Stimulated activated CD4-positive, alpha-beta T cell treated with anti-CD3 and anti-CD28 coated beads, Interleukin-12 subunit alpha, Interleukin-12 subunit beta, amount 100 ng/mL, for 48 hours (primary cell): Measurements from ENCODE around the gene HERC4.
"Not testable (repeated sequence)": the region's sequence is repeated elsewhere in the genome, so short reads cannot be mapped to it uniquely, and the experiment has no call there.

Experiments
- DNase-seq, 3 donors: peaks; one replicate each; pipeline ENCODE4 v3.0.0-alpha.2; 2020; ENCODE audit warnings: low read depth in 2 of 3, low spot score in 1 of 3

Gene HERC4

DNA sequence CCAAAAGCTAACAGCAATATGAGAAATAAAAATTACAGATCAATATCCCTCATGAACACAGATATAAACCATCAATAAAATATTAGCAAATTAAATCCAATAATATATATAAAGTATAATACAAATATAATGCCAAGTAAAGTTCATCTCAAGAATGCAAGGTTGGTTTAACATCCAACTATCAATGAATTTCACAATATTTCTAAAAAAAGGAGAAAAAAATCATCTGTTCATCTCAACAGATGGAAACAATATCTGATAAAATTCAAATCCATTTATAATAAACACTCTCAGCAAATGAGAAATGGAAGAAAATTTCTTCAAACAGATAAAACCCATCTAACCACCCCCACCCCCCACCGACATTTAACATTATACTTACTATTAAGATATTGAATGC lies 103.8 kb downstream of the HERC4 start:
- DNase-seq = no peak

GRCh38 chr10:67969875-67970274 lies 105.2 kb downstream of the HERC4 start:
- no peak for DNase-seq

DNA sequence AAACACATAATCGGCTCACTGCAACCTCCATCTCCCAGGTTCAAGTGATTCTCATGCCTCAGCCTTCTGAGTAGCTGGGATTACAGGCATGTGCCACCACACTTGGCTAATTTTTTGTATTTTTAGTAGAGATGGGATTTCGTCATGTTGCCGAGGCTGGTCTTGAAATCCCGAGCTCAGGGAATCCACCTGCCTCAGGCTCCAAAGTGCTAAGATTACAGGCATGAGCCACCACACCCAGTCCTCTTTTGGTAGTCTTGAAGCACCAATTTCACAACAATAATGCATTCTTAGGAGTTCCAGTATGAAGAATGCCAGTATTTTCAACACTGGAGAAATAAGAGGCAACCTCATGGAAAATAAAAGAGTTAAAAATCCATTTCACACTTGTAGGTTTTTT lies 109.0 kb downstream of the HERC4 start:
- not testable (repeated sequence) for DNase-seq

- DNase-seq = no peak
These were observed 109.6 kb downstream of the HERC4 start for GRCh38 chr10:67965456-67965855.

GRCh38 chr10:67959839-67960476 lies 115.1 kb downstream of the HERC4 start:
- DNase-seq = no peak

- DNase-seq = no peak
These were observed 119.5 kb downstream of the HERC4 start for GRCh38 chr10:67955614-67956013.

DNA sequence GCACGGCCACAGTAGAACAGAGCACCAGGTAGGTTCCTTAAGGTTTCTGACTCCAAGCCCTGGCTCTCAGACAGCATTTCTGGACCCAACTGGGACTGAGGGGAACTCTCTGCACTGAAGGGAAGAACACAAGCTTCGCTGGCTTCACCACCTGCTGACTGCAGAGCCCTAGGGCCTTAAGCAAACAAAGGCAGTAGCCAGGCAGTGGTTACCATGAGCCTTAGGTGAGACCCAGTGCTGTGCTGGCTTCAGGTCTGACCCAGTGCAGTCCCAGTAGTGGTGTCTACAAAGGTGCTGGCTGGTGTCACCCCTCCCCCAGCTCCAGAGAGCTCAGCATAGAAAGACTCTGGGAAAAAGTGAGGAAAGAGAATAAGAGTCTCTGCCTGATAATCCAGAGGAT lies 131.2 kb downstream of the HERC4 start:
- no peak for DNase-seq

- no peak for DNase-seq
These were observed 138.7 kb downstream of the HERC4 start for GRCh38 chr10:67936416-67936815.

DNA sequence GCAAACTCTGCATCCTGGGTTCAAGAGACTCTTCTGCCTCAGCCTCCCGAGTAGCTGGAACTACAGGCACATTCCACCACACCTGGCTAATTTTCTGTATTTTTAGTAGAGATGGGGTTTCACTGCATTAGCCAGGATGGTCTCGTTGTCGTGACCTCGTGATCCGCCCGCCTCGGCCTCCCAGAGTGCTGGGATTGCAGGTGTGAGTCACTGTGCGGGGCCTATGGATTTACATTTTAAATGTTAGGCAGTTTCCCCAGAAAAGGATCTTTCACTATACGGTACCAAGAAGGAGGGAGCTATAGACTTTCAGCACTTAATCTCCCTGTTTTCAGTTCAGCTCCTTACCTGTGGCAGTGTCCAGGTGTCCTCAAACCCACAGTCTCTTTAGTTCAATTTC lies 139.9 kb downstream of the HERC4 start:
- no peak for DNase-seq

DNA sequence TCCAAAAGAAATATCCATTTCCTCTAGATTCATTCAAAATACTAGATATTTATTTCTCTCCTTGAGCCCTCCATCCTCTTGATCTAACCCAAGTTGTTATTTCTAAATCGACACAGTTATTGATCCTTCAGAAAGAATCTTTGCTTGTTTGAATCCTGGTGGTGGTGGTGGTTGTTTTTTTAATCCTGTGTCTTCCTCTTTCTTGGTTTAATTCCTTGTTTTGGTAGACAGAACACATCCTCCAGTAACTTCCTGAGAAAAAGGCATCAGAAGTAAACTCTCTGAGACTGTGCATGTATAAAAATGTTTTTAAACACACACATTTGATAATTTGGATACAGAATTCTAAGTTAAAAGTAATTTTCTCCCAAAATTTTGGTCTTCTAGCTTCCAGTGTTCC lies 140.7 kb downstream of the HERC4 start:
- no peak for DNase-seq

GRCh38 chr10:67933199-67933598 lies 141.9 kb downstream of the HERC4 start:
- no peak for DNase-seq

GRCh38 chr10:67926951-67927350 lies 148.1 kb downstream of the HERC4 start:
- no peak for DNase-seq

GRCh38 chr10:67925449-67926005 lies 149.6 kb downstream of the HERC4 start:
- no peak for DNase-seq

DNA sequence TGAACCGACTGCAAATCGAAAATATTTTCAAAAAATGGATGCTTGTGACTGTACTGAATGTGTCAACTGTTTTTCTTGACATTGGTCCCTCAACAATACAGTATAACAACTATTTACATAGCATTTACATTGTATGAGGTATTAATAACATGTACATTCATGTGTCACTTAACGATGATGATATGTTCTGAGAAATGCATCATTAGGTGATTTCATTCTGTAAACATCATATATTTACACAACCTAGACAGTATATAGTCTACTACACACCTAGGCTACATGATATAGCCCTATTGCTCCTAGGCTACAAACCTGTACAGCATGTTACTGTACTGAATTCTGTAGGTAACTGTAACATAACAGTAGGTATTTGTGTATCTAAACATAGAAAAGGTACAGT lies 150.9 kb downstream of the HERC4 start:
- no peak for DNase-seq

GRCh38 chr10:67923551-67923950 lies 151.5 kb downstream of the HERC4 start:
- no peak for DNase-seq

- DNase-seq = no peak
These were observed 154.0 kb downstream of the HERC4 start for GRCh38 chr10:67921065-67921464.

DNA sequence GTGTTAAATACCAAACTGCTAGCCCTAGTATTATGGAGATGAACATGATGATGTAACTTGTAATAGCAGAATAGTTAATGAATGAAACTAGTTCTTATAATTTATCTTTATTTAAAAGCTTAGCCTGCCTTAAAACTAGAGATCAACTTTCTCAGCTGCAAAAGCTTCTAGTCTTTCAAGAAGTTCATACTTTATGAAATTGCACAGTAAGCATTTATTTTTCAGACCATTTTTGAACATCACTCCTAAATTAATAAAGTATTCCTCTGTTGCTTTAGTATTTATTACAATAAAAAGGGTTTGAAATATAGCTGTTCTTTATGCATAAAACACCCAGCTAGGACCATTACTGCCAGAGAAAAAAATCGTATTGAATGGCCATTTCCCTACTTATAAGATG lies 157.4 kb downstream of the HERC4 start:
- no peak for DNase-seq

DNA sequence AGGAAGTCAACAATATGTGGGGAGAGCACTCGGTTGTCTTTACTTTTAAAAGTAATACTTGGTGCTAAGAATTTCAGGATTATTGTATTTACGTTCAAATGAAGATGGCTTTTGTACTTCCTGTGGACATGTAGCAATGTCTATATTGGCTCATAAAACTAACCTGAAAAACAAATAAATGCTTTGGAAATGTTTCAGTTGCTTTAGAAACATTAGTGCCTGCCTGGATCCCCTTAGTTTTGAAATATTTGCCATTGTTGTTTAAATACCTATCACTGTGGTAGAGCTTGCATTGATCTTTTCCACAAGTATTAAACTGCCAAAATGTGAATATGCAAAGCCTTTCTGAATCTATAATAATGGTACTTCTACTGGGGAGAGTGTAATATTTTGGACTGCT lies 157.9 kb downstream of the HERC4 start:
- no peak for DNase-seq

GRCh38 chr10:67914777-67915340 lies 160.2 kb downstream of the HERC4 start:
- DNase-seq = no peak

DNA sequence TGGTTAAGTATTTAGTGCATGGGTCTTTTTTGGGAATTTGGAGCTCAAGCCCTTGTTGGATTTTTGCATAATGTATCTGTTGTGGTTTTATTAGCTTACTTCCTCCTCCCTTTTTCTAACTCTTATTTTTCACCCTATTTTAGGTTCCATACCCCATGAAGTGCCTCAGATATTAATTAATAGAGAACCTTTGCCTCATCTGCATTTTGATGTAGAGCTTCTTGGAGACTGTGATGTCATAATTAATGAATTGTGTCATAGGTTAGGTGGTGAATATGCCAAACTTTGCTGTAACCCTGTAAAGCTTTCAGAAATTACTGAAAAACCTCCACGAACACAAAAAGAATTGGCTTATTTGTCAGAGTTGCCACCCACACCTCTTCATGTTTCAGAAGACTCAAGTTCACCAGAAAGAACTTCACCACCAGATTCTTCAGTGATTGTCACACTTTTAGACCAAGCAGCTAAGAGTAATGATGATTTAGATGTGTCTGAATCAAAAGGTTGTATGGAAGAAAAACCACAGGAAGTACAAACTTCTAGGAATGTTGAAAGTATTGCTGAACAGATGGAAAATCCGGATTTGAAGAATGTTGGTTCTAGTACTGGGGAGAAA lies 162.6 kb downstream of the HERC4 start:
- no peak for DNase-seq

GRCh38 chr10:67903581-67903980 lies 171.5 kb downstream of the HERC4 start:
- DNase-seq = no peak

DNA sequence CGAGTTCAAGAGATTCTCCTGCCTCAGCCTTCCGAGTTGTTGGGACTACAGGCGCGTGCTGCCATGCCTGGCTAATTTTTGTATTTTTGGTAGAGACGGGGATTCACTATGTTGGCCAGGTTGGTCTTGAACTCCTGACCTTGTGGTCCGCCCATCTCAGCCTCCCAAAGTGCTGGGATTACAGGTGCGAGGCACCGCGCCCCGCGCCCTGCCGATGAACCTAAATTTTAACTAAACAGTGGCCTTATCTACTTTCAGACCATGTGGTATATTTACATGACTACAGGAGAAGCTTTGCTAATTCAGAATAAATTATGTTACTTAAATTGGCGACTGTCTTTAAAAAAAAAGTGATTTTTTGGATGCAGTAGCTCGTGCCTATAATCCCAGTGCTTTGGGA lies 181.4 kb downstream of the HERC4 start:
- DNase-seq = no peak
